GM23338 (cell line): ENCODE results near the gene SKOR1. TPM values are rescaled to one million over a fixed set of nuclear protein-coding genes. Genes with fewer than 3 reads are reported as not detected.
A peak's percentile ranks its signal among the peaks of the same experiment; 100 is the strongest.

Experiments
- ATAC-seq: fragments of 200-7000 bp; cut with Tn5 transposase; 3 replicates; pipeline ENCODE4 v1.9.1; 2020
- DNase-seq: peaks from one replicate; pipeline ENCODE4 v3.0.0-alpha.2; 2015; ENCODE audit warnings: low spot score
- H2AFZ ChIP-seq: fragments of 200-600 bp; sonication (generic); 2 replicates; pipeline ENCODE4 v1.8.0; 2016; ENCODE audit warnings: antibody characterized with exemption, mild to moderate bottlenecking, moderate library complexity
- H3F3A ChIP-seq: fragments of 200-600 bp; sonication (generic); replicated peaks from 2 replicates; pipeline ENCODE4 v1.8.0; 2017; ENCODE audit warnings: antibody characterized with exemption, mixed run types, low read depth
- H3K27ac ChIP-seq: fragments of 200-600 bp; sonication (generic); 2 replicates; pipeline ENCODE4 v1.6.1; 2016; ENCODE audit warnings: low read depth
- H3K27me3 ChIP-seq: fragments of 200-600 bp; sonication (generic); 2 replicates; pipeline ENCODE4 v1.8.0; 2016; ENCODE audit warnings: mild to moderate bottlenecking, mixed run types, moderate library complexity; ENCODE audit not compliant: insufficient read depth
- H3K36me3 ChIP-seq: fragments of 200-600 bp; sonication (generic); 2 replicates; pipeline ENCODE4 v1.8.0; 2016; ENCODE audit warnings: mild to moderate bottlenecking; ENCODE audit not compliant: insufficient read depth
- H3K4me1 ChIP-seq: fragments of 200-600 bp; sonication (generic); 2 replicates; pipeline ENCODE4 v1.8.0; 2016; ENCODE audit warnings: mild to moderate bottlenecking, moderate library complexity; ENCODE audit not compliant: insufficient read depth
- H3K4me2 ChIP-seq: fragments of 200-600 bp; sonication (generic); 2 replicates; pipeline ENCODE4 v1.7.1; 2017; ENCODE audit warnings: mixed run types
- H3K4me3 ChIP-seq: fragments of 200-600 bp; sonication (generic); 2 replicates; pipeline ENCODE4 v1.6.1; 2016; ENCODE audit warnings: mixed run types
- H3K79me2 ChIP-seq: fragments of 200-600 bp; sonication (generic); replicated peaks from 2 replicates; pipeline ENCODE4 v1.8.0; 2017; ENCODE audit warnings: mild to moderate bottlenecking; ENCODE audit not compliant: insufficient read depth
- H3K9me2 ChIP-seq: fragments of 200-600 bp; sonication (generic); 2 replicates; pipeline ENCODE4 v1.8.0; 2017; ENCODE audit not compliant: insufficient read depth
- H4K20me1 ChIP-seq: fragments of 200-600 bp; sonication (generic); replicated peaks from 2 replicates; pipeline ENCODE4 v1.8.0; 2017; ENCODE audit warnings: mild to moderate bottlenecking; ENCODE audit not compliant: insufficient read depth
- H3K27ac Mint-ChIP-seq: 2 replicates; pipeline ENCODE4 v1.8.0; 2020; ENCODE audit warnings: inconsistent platforms, mild to moderate bottlenecking, moderate library complexity, mixed read lengths
- H3K27me3 Mint-ChIP-seq: 3 replicates; pipeline ENCODE4 v1.8.0; 2022; ENCODE audit warnings: low read depth, mild to moderate bottlenecking, moderate library complexity, mixed read lengths, inconsistent platforms; ENCODE audit not compliant: insufficient read depth, poor library complexity
- H3K36me3 Mint-ChIP-seq: 3 replicates; pipeline ENCODE4 v1.8.0; 2021; ENCODE audit warnings: low read depth, mild to moderate bottlenecking, inconsistent platforms, moderate library complexity, mixed read lengths
- H3K4me1 Mint-ChIP-seq: 3 replicates; pipeline ENCODE4 v1.8.0; 2020; ENCODE audit warnings: mild to moderate bottlenecking, inconsistent platforms, mixed read lengths
- H3K4me3 Mint-ChIP-seq: 3 replicates; pipeline ENCODE4 v1.8.0; 2021; ENCODE audit warnings: moderate library complexity, mild to moderate bottlenecking, inconsistent platforms, mixed read lengths
- H3K9me3 Mint-ChIP-seq: 3 replicates; pipeline ENCODE4 v1.8.0; 2020; ENCODE audit warnings: moderate library complexity, mild to moderate bottlenecking, inconsistent platforms, mixed read lengths
- CTCF ChIP-seq, 2 experiments: fragments of 200-600 bp in 1 of 2; sonication (generic) in 1 of 2; conservative IDR thresholded peaks; 2 replicates each; pipeline versions ENCODE4 v1.5.1 to v1.6.1; 2016 to 2017; ENCODE audit warnings: antibody characterized with exemption in 2 of 2, low read depth in 2 of 2, mild to moderate bottlenecking in 2 of 2, moderate library complexity in 1 of 2
- ETS1 ChIP-seq: IDR thresholded peaks from 2 replicates; pipeline ENCODE4 v1.6.1; 2016; ENCODE audit warnings: antibody characterized with exemption
- EZH2 ChIP-seq: fragments of 200-600 bp; sonication (generic); IDR thresholded peaks from one replicate; pipeline ENCODE4 v1.8.0; 2017; ENCODE audit warnings: antibody characterized with exemption, mild to moderate bottlenecking, low read depth; ENCODE audit not compliant: unreplicated experiment
- REST ChIP-seq: IDR thresholded peaks from one replicate; pipeline ENCODE4 v1.6.1; 2018; ENCODE audit warnings: antibody characterized with exemption; ENCODE audit not compliant: unreplicated experiment
- STAT1 ChIP-seq: IDR thresholded peaks from one replicate; pipeline ENCODE4 v1.6.1; 2016; ENCODE audit warnings: antibody characterized with exemption; ENCODE audit not compliant: unreplicated experiment
- polyA plus RNA-seq: library from polyadenylated mRNA; unstranded; fragments of >200 nt; fragmentation: Nextera tagmentation; extraction: Ambion mirVana; gene quantifications from 2 replicates; pipeline ENCODE4 v1.2.1, GENCODE V29; 2016
- total RNA-seq: library from RNA; depleted of rRNA; stranded (reverse); fragments of >200 nt; shearing (Covaris generic); gene quantifications from 2 replicates; pipeline ENCODE4 v1.2.3, GENCODE V29; 2014

Gene SKOR1
- total and polyA plus RNA-seq, 2 experiments from 2014 or later = 0.17 TPM; not detected in 1

GRCh38 chr15:67870868-67871408, 45.6 kb downstream of the SKOR1 start (continued):
- TF ChIP-seq ETS1 (no peak), CTCF (conservative IDR thresholded peaks at IDR 0.05; ENCODE audit: low read depth in 2 of 2) (no peak)

GRCh38 chr15:67873777-67874176, 48.5 kb downstream of the SKOR1 start:
- H3K9me2 ChIP-seq = no peaks in the 10 kb centered on the region
- H3K27ac ChIP-seq = no peak overlapping the region
- no peak overlapping the region for H2AFZ ChIP-seq
- DNase-seq (no peak), ATAC-seq (no peak; the same call in 2 of the 3 replicates)
- H3K4me2 ChIP-seq = no peak overlapping the region
- no peaks in the 10 kb centered on the region; the same call in 1 of the 2 replicates for H3K36me3 ChIP-seq
- no peak overlapping the region for H3K4me3 ChIP-seq
- H3F3A ChIP-seq = no peaks in the 10 kb centered on the region
- no peaks in the 10 kb centered on the region for H3K79me2 ChIP-seq
- Mint-ChIP-seq H3K4me1 (no peaks in the 10 kb centered on the region), H3K36me3 (peaks cover 16% of the 10 kb centered on the region; the same call in 2 of the 3 replicates), H3K27ac (no peak overlapping the region), H3K27me3 (peaks cover 3% of the 10 kb centered on the region), H3K4me3 (no peak overlapping the region), H3K9me3 (peaks cover 23% of the 10 kb centered on the region)
- TF ChIP-seq STAT1 = no peak
- no peak for TF ChIP-seq EZH2
- TF ChIP-seq REST = no peak
- no peak for TF ChIP-seq ETS1
- TF ChIP-seq CTCF (conservative IDR thresholded peaks at IDR 0.05; ENCODE audit: low read depth in 2 of 2) = 0 out of 4 replicates have a peak, but pooled peaks of 1 of the 2 experiments have one; percentile 11
- H3K4me1 ChIP-seq = no peaks in the 10 kb centered on the region
- H4K20me1 ChIP-seq = no peaks in the 10 kb centered on the region
- no peaks in the 10 kb centered on the region for H3K27me3 ChIP-seq
